Raji (cell line): Measurements from ENCODE around the gene DISP2.

Experiments
- POLR2A ChIP-seq: IDR thresholded peaks from 2 replicates; pipeline ENCODE4 v1.6.1; 2011; ENCODE audit warnings: low read depth, low read length, control low read depth; ENCODE audit not compliant: insufficient read depth

DISP2 gene

DNA sequence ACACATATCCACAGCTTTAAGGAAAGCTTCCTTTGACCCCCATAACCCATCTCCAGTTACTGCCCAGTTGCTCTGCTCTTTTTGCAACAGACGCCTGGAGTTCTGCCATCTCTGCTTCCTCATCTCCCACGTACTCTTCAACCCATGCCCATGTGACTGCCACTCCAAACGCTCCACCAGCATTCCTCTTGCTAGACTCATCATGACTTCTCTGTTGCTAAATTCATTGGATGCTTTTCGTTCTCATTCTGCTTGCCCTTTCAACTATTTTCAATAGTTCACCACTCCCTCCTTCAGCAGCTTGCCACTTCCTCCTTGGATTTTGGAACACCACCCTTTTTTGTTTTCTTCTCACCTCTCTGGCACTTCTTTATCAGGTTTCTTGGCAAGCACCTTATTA lies 21.8 kb downstream of the DISP2 start:
- no peak for TF ChIP-seq POLR2A

DNA sequence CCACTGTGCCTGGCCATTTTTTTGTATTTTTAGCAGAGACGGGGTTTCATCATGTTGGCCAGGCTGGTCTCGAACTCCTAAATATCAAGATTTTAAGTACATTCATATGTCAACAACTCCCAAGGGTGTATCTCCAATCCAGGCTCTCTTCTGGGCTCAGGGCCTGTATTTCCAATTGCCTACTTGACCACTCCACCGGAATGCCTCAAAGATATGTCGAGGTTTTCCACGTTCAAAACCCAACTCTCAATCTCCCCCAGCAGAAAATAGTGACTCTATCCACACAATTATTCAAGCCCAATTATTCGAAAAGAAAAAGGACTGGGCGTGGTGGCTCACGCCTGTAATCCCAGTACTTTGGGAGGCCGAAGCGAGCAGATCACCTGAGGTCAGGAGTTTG lies 22.6 kb downstream of the DISP2 start:
- TF ChIP-seq POLR2A = no peak

- TF ChIP-seq POLR2A = no peak
Observed at GRCh38 chr15:40381818-40382529, 24.0 kb downstream of the DISP2 start.

GRCh38 chr15:40382580-40383456 lies 24.8 kb downstream of the DISP2 start, which contains the start of gene KNSTRN:
Gene KNSTRN (plus strand): TSS chr15:40382721. CDS start chr15:40382836, 115 bp downstream.
- peak; percentile 73 for TF ChIP-seq POLR2A

GRCh38 chr15:40386480-40386879 lies 28.5 kb downstream of the DISP2 start:
- no peak for TF ChIP-seq POLR2A

DNA sequence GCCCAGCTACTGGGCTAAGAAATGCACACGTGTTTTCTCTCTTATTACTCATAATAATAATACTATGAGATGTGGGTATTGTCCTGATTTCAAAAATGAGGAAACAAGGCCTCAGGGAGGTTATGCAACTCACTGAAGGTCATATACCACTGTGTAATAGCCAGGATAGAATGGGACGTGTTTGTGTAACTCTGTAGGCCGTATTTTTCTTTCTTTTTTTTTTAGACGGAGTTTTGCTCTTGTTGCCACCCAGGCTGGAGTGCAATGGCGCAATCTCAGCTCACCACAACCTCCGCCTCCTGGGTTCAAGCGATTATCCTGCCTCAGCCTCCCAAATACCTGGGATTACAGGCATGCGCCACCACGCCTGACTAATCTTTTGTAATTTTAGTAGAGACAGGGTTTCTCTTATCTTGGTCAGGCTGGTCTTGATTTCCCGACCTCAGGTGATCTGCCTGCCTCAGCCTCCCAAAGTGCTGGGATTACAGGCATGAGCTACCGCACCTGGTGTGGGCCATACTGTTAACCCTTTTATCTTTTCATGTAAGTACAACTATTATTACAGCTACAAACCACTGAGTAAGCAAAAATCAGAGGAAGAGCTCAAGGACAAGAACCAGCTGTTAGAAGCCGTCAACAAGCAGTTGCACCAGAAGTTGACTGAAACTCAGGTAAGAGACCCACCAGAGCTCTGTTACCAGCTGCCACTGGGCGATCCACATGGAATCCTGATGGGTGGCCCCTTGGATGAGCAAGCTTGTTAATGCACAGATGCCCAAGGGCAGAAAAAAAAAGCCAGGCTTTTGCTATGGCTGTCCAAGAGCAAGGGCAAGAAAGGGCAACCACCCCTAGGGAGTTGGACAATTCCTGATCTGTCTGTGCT lies 31.2 kb downstream of the DISP2 start:
- TF ChIP-seq POLR2A = no peak

DNA sequence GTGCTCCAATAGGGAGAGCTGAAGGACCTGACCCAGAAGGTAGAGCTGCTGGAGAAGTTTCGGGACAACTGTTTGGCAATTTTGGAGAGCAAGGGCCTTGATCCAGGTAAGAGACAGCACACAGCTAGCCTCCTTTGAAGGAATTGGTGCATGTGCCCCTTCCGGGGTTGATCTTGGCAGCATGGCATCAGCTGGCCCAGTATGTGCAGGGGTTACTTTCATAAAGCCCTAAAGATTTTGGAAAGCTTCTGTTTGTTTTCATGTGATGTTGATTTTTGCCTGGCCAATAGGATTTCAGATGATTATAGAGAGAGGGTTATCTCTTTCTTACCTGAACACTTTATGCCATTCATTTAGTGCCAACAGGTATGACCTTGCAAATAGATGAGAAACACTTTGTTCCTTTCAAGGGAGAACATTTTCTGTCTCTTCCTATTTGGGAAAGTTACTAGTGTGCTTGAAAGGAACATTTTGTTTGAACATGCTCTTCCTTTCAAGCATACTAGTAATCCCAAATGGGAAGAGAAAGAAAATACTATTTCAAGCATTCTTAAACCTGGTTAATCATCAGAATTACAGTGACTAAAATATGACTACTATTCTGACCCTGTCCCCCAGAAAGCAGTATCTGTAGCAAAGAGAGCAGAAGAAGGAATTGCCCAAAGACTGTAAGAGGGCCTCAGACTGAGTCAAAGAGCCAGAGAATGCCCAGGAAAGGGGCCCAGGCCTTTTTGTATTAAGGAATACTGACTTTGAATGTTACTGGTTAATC lies 32.0 kb downstream of the DISP2 start:
- TF ChIP-seq POLR2A = no peak

DNA sequence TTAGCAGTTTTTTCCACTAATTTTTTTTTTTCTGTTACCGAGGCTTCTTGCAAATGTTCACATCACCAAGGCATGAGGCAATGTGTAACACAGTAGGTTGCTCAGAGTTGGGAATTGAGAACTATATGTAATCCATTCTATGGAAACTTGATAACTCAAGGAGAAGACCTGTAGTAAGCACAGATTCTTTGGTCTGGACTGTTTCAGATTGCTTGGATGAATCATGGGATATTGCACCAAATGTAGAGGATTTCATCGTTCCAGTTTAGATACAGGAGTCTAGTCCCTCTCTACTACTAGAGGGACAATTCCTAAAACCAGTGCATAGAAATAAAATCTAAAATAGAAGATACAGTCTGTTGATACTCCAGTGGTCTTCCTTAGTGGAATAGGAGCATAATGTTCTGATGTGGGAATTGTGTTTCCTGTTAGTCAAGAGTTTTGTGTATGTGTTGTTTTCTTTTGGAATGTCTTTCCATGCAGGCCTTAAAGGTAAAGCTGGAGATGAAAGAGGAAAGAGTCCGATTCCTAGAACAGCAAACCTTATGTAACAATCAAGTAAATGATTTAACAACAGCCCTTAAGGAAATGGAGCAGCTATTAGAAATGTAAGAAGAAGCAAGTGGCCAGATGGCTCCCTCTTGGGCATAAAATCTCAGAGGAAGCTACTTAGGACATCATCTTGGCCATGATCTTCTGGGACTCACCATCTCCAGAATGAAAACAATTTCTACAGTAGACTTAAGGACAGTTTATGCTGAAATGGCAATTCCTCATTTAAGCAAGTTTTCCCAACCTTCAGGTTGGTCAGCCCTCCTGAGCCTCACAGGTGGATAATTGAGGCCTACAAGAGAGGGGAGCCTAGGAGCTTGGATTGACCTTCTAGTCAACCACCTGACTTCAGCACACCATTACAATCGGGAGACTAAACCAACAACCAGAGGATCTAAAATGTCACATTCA lies 35.2 kb downstream of the DISP2 start:
- TF ChIP-seq POLR2A = no peak

GRCh38 chr15:40397688-40398412 lies 39.8 kb downstream of the DISP2 start:
- no peak for TF ChIP-seq POLR2A

- no peak for TF ChIP-seq POLR2A
Observed at GRCh38 chr15:40398413-40398873, 40.4 kb downstream of the DISP2 start.

DNA sequence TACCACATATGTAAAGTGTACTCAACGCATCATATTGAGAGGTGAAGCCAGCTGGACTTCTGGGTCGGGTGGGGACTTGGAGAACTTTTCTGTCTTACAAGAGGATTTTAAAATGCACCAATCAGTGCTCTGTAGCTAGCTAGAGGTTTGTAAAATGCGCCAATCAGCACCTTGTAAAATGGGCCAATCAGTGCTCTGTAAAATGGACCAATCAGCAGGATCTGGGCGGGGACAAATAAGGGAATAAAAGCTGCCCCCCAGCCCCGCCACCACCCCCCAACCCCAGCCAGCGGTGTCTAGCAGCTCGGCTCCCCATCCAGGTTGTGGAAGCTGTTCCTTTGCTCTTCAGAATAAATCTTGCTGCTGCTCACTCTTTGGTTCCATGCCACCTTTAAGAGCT lies 41.4 kb downstream of the DISP2 start:
- no peak for TF ChIP-seq POLR2A

DNA sequence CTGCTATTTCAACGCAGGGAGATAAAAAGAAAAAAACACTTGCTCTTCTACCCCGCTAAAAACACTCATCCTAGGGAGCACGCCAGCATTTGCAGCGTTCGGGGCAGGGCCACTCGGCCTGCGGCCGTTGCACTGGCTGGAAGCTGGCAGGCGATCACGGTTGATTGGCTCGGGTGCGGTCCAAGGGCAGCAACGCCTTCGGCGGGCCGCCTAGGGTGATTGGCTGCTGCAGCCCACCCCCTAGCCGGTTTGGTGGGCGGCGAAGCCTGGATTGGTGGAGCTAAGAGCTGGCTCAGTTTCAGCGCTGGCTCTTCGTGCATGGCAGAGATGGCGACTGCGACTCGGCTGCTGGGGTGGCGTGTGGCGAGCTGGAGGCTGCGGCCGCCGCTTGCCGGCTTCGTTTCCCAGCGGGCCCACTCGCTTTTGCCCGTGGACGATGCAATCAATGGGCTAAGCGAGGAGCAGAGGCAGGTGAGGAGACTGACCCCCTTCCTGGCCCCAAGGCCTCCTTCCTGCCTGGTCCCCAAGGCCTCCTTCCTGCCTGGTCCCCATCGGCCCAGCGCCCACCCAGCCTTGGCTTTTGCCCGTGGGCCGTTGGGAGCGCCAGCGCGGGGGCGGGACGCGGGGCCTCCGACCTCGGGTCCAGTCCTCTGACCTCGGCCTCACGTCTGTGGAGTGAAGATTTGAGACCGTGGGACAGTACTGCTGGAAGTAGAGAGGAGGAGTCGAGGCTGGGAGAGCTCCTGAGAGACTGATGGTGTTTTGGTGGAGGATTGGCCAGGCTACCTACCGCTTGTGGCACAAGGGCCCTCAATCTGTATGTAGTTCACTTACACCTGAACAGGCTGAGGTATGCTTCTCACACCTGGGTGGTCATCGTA lies 47.7 kb downstream of the DISP2 start, which contains the start of gene IVD:
Gene IVD, plus strand, starts transcription at position 295 of the 881 bp plus-strand sequence. Its CDS starts 33 bp downstream, at position 328.
- peak; percentile 86 for TF ChIP-seq POLR2A
